Thyroid gland (tissue), 4 donors: Measurements from ENCODE around the gene MAX.

Experiments used
- CTCF ChIP-seq, 6 experiments: fragments of 200-600 bp in 3 of 6; fragments of 450-650 bp in 3 of 6; sonication (generic) in 3 of 6; IDR thresholded peaks; one replicate each; pipeline ENCODE4 v1.5.1; 2016 to 2019; ENCODE audit warnings: antibody characterized with exemption in 6 of 6, mild to moderate bottlenecking in 2 of 6, inconsistent platforms in 1 of 6, moderate library complexity in 1 of 6
- POLR2A ChIP-seq, 2 donors: fragments of 450-650 bp; IDR thresholded peaks; one replicate each; pipeline ENCODE4 v1.6.1; 2017; ENCODE audit warnings: antibody characterized with exemption in 2 of 2, mild to moderate bottlenecking in 2 of 2, moderate library complexity in 1 of 2

- TF ChIP-seq CTCF (IDR thresholded peaks at IDR 0.05) (no peak), POLR2A (IDR thresholded peaks at IDR 0.05) (no peak)
Observed at GRCh38 chr14:65053466-65053865, 48.9 kb downstream of the MAX start.
